PC-9 (cell line): ENCODE data around the gene CADPS2. TPM values are rescaled to one million over a fixed set of nuclear protein-coding genes. Genes with fewer than 3 reads are reported as not detected.

Source experiments
- BruUV-seq: library from RNA; stranded (reverse); fragments of 400-500 nt; replicated peaks from 2 replicates; lab custom pipeline; 2021; lab: Mats Ljungman, UMichigan
- CTCF ChIA-PET: fragments of 300-600 bp; sonication (Branson Sonifier 250); formaldehyde crosslinking; loops from one replicate; lab custom pipeline; 2022; ENCODE audit warnings: antibody characterized with exemption; lab: Charles Lee
- POLR2A ChIA-PET: fragments of 300-600 bp; sonication (Branson Sonifier 250); formaldehyde crosslinking; loops from one replicate; lab custom pipeline; 2022; ENCODE audit warnings: antibody characterized with exemption; ENCODE audit not compliant: unreplicated experiment; lab: Charles Lee
- DNase-seq, 2 experiments: peaks; one replicate each; pipeline versions ENCODE4 v3.0.0 to v3.0.0-alpha.2; 2015 to 2022; ENCODE audit warnings: mixed read lengths in 1 of 2
- H2AFZ ChIP-seq: fragments of 200-600 bp; sonication (generic); 2 replicates; pipeline ENCODE4 v1.8.1; 2017; ENCODE audit warnings: antibody characterized with exemption
- H3F3A ChIP-seq: fragments of 200-600 bp; sonication (generic); 2 replicates; pipeline ENCODE4 v1.8.1; 2017; ENCODE audit warnings: antibody characterized with exemption, mild to moderate bottlenecking, low read depth; ENCODE audit not compliant: insufficient read depth
- H3K27ac ChIP-seq: fragments of 200-600 bp; sonication (generic); 2 replicates; pipeline ENCODE4 v1.6.1; 2016; ENCODE audit warnings: mixed run types
- H3K27me3 ChIP-seq: fragments of 200-600 bp; sonication (generic); 2 replicates; pipeline ENCODE4 v1.6.1; 2016; ENCODE audit warnings: low read depth, mixed run types; ENCODE audit not compliant: insufficient read depth
- H3K36me3 ChIP-seq: fragments of 200-600 bp; sonication (generic); 2 replicates; pipeline ENCODE4 v1.6.1; 2016; ENCODE audit warnings: low read depth, mixed run types
- H3K4me1 ChIP-seq: fragments of 200-600 bp; sonication (generic); replicated peaks from 2 replicates; pipeline ENCODE4 v1.6.1; 2016; ENCODE audit warnings: mixed run types; ENCODE audit not compliant: insufficient read depth
- H3K4me2 ChIP-seq: fragments of 200-600 bp; sonication (generic); 2 replicates; pipeline ENCODE4 v1.6.1; 2017; ENCODE audit warnings: mixed run types
- H3K4me3 ChIP-seq: fragments of 200-600 bp; sonication (generic); 2 replicates; pipeline ENCODE4 v1.6.1; 2016; ENCODE audit warnings: mixed run types
- H3K79me2 ChIP-seq: fragments of 200-600 bp; sonication (generic); 2 replicates; pipeline ENCODE4 v1.6.1; 2017; ENCODE audit warnings: low read depth, mixed run types
- H3K9me2 ChIP-seq: fragments of 200-600 bp; sonication (generic); 2 replicates; pipeline ENCODE4 v1.8.1; 2017; ENCODE audit warnings: mild to moderate bottlenecking; ENCODE audit not compliant: insufficient read depth
- H3K9me3 ChIP-seq: fragments of 200-600 bp; sonication (generic); 2 replicates; pipeline ENCODE4 v1.8.1; 2016; ENCODE audit warnings: low read depth; ENCODE audit not compliant: insufficient read depth
- H4K20me1 ChIP-seq: fragments of 200-600 bp; sonication (generic); 2 replicates; pipeline ENCODE4 v1.8.1; 2017; ENCODE audit not compliant: insufficient read depth
- EZH2 ChIP-seq: fragments of 200-600 bp; sonication (generic); IDR thresholded peaks from 2 replicates; pipeline ENCODE4 v1.8.0; 2017; ENCODE audit warnings: antibody characterized with exemption, low read depth
- intact Hi-C: fragments of 100-400 bp; cut with micrococcal nuclease; formaldehyde crosslinking; loops from one replicate; pipeline ENCODE4 v1.10.0; 2022; ENCODE audit not compliant: unreplicated experiment
- total RNA-seq: library from RNA; stranded (reverse); gene quantifications from 2 replicates; pipeline ENCODE4 v1.2.3, GENCODE V29; 2021
- TF ChIP-seq, protein P1 (sequence below): fragments of 200-600 bp; sonication (generic); conservative IDR thresholded peaks from 2 replicates; pipeline ENCODE4 v1.6.1; 2017; ENCODE audit warnings: mixed run types, antibody characterized with exemption, mild to moderate bottlenecking, moderate library complexity

Gene CADPS2
- total RNA-seq, 1 experiment from 2014 or later, result 11.9 TPM

DNA sequence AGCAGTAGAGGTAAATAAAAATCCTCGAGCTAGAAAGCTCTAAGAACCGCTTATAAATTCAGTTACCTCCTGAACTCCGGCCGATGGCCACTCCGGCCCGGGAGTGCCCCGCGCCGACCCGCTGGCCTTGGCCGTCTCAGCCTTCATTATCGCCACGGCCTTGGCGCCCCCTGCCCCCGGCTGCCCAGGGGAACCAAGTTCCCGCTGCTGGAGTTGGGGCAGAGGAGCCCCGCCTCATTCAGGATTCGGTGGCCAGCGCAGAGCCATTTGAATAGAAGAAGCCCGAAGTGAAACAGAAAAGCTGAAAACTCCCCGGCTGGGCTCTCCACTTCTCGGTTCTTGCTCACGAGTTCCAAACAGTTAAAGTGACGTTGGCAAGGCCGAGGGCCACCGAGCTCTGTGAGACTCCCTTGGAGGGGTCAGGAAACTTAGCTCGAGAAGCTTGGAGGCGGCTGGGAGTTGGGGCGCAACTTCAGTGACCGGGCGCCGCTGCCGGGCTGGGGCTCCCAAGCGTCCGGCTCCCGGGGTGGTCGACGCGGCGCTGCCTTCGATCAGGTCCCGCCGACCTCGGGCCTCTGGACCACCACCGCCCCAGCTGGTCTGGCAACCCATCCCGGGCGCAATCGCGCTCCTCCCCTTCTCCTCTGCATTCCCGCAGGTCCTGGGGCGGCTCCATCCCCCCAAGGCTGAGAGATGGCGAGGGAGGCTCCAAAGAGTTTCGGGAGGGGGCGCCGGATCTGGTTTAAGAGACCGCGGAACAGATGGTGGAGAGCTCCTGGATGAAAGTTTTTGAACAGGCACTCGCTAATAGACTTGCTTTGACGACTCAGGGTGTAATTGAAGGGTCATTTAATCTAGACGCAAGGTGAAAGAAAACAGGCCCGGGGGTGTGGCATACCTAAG, 575.9 kb downstream of the CADPS2 start:
- TF ChIP-seq, protein P1, sequence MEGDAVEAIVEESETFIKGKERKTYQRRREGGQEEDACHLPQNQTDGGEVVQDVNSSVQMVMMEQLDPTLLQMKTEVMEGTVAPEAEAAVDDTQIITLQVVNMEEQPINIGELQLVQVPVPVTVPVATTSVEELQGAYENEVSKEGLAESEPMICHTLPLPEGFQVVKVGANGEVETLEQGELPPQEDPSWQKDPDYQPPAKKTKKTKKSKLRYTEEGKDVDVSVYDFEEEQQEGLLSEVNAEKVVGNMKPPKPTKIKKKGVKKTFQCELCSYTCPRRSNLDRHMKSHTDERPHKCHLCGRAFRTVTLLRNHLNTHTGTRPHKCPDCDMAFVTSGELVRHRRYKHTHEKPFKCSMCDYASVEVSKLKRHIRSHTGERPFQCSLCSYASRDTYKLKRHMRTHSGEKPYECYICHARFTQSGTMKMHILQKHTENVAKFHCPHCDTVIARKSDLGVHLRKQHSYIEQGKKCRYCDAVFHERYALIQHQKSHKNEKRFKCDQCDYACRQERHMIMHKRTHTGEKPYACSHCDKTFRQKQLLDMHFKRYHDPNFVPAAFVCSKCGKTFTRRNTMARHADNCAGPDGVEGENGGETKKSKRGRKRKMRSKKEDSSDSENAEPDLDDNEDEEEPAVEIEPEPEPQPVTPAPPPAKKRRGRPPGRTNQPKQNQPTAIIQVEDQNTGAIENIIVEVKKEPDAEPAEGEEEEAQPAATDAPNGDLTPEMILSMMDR, result no peak
- no peak for TF ChIP-seq EZH2
- Histone ChIP-seq H3K27ac (no peak overlapping the region), H3K9me3 (no peaks in the 10 kb centered on the region), H3F3A (no peaks in the 10 kb centered on the region), H2AFZ (no peak overlapping the region), H3K4me3 (no peak overlapping the region), H3K4me2 (no peak overlapping the region), H3K36me3 (no peaks in the 10 kb centered on the region), H3K9me2 (no peaks in the 10 kb centered on the region; the same call in 1 of the 2 replicates), H3K79me2 (no peaks in the 10 kb centered on the region), H3K4me1 (no peaks in the 10 kb centered on the region), H4K20me1 (no peaks in the 10 kb centered on the region), H3K27me3 (0 out of 2 replicates have a peak, but pooled peaks cover 2% of the 10 kb centered on the region)
- DNase-seq, result no peak
- intact Hi-C loops, result no loop called here
- no TSS peak for BruUV-seq
- CTCF ChIA-PET, result no interaction called here
- POLR2A ChIA-PET, result no interaction called here

DNA sequence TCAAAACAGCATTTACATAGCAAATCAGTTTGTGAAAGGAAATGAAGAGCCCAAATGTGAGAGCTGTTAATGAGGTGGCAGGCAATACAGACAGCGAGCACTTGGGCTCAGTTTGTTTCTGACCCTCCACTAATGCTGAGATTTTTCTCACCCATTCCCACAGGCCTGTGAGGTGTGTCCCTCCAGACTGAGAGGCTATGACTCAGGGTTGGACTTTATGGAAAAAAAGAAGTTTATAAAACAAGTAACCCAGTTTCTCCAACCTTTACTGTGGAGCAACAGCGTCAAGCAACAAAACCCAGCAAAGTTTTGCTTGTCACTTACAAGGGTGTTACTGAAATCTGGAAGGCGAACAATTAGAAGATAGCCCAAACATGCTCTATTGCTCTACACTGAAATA, 576.8 kb downstream of the CADPS2 start:
- ChIA-PET POLR2A (no interaction called here), CTCF (no interaction called here)
- no peak overlapping the region for H2AFZ ChIP-seq
- H3K9me2 ChIP-seq, result no peaks in the 10 kb centered on the region; the same call in 1 of the 2 replicates
- H3K4me2 ChIP-seq, result no peak overlapping the region
- H3K36me3 ChIP-seq, result no peaks in the 10 kb centered on the region
- intact Hi-C loops, result loop anchor here (5.0 to 10.0 kb wide), 2 partner anchors 215 to 217 kb away; no protein-coding TSS in a partner anchor
- H3K9me3 ChIP-seq, result no peaks in the 10 kb centered on the region
- no peaks in the 10 kb centered on the region for H3F3A ChIP-seq
- no peaks in the 10 kb centered on the region for H3K4me1 ChIP-seq
- no peaks in the 10 kb centered on the region for H4K20me1 ChIP-seq
- no peak overlapping the region for H3K4me3 ChIP-seq
- no peaks in the 10 kb centered on the region for H3K79me2 ChIP-seq
- no peak overlapping the region for H3K27ac ChIP-seq
- DNase-seq, result no peak
- BruUV-seq, result no TSS peak
- no peak for TF ChIP-seq EZH2
- TF ChIP-seq, protein P1, result no peak
- 0 out of 2 replicates have a peak, but pooled peaks cover 2% of the 10 kb centered on the region for H3K27me3 ChIP-seq

DNA sequence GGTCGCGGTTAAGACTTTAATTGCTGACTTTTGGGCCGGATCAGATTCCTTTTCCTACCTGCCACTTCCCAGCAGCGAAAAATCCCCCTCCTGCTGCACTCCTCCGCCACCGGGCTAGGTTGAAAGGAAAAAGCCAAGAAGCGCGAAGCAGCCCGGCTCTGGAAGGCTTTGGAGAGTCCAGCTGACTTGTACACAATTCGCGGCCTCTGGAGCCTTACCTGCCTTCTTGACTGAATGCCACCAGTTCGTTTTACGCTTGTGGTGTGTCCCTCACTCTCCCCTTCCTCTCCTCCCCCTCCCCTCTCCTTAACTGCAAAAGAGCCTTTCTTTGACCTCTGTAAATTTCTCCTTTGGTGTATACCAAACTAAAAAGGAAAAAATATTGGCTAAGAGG, 579.0 kb downstream of the CADPS2 start:
- no peak overlapping the region for H3K27ac ChIP-seq
- no peak for DNase-seq
- ChIA-PET CTCF (no interaction called here), POLR2A (no interaction called here)
- H3K4me1 ChIP-seq, result no peaks in the 10 kb centered on the region
- no peaks in the 10 kb centered on the region for H3K79me2 ChIP-seq
- H3K9me2 ChIP-seq, result no peaks in the 10 kb centered on the region
- no TSS peak for BruUV-seq
- H4K20me1 ChIP-seq, result no peaks in the 10 kb centered on the region
- no peaks in the 10 kb centered on the region; the same call in 1 of the 2 replicates for H3K9me3 ChIP-seq
- no peaks in the 10 kb centered on the region for H3K36me3 ChIP-seq
- TF ChIP-seq EZH2, result no peak
- TF ChIP-seq, protein P1, result no peak
- H3F3A ChIP-seq, result no peaks in the 10 kb centered on the region
- H3K4me2 ChIP-seq, result no peak overlapping the region
- intact Hi-C loops, result loop anchor here (5.0 to 10.0 kb wide), 2 partner anchors 215 to 218 kb away; no protein-coding TSS in a partner anchor
- H2AFZ ChIP-seq, result no peak overlapping the region
- H3K4me3 ChIP-seq, result no peak overlapping the region
- 0 out of 2 replicates have a peak, but pooled peaks cover 2% of the 10 kb centered on the region for H3K27me3 ChIP-seq
